ENCODE measurements around the gene HIGD1A.

DNA sequence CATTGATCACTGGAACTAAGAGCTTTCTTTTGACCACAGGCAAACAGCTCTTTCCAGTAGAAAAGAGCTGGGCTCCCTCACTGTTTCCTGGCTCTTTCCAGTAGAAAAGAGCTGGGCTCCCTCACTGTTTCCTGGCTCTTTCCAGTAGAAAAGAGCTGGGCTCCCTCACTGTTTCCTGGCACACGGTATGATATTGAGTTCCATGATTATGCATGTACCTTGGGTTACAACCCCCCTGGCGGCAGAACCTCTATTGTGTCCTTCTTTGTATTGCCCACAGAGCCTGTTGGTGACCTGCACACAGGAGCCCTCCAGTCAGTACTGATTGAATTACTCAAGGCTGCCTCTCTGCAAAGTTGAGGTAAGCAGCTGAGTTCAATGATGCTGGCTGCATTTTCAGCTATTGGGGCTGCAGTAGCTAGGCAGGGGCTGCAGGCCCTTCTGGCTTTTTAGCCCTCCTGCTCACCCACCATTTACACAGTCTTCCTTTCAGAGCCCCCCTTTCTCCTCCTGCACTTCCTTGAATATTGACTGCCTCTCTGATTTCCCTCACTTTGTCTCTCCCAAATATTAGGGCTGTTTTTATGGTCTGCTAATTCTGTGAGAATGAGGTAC lies 15.2 kb upstream of the HIGD1A start:
- TF ChIP-seq, protein P1, sequence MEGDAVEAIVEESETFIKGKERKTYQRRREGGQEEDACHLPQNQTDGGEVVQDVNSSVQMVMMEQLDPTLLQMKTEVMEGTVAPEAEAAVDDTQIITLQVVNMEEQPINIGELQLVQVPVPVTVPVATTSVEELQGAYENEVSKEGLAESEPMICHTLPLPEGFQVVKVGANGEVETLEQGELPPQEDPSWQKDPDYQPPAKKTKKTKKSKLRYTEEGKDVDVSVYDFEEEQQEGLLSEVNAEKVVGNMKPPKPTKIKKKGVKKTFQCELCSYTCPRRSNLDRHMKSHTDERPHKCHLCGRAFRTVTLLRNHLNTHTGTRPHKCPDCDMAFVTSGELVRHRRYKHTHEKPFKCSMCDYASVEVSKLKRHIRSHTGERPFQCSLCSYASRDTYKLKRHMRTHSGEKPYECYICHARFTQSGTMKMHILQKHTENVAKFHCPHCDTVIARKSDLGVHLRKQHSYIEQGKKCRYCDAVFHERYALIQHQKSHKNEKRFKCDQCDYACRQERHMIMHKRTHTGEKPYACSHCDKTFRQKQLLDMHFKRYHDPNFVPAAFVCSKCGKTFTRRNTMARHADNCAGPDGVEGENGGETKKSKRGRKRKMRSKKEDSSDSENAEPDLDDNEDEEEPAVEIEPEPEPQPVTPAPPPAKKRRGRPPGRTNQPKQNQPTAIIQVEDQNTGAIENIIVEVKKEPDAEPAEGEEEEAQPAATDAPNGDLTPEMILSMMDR (optimal IDR thresholded peaks at IDR 0.05 in 1 of 3, IDR thresholded peaks at IDR 0.05 in 1 of 3, conservative IDR thresholded peaks at IDR 0.05 in 1 of 3; ENCODE audit: extremely low read depth in 1 of 3, insufficient read depth in 2 of 3, low read length in 3 of 3), result no peak
- no peak for TF ChIP-seq EZH2 (IDR thresholded peaks at IDR 0.05; ENCODE audit: low read length)
